Liver (tissue), 9 donors: Measurements from ENCODE around the gene SLC25A1. TPM values are rescaled to one million over a fixed set of nuclear protein-coding genes. Genes with fewer than 3 reads are reported as not detected.

Experiments
- DNase-seq: peaks from one replicate; pipeline ENCODE4 v3.0.0-alpha.2; 2017; ENCODE audit warnings: low spot score
- H3K27ac ChIP-seq, 2 donors: one replicate each; pipeline ENCODE4 v1.7.0; 2013; ENCODE audit warnings: inconsistent platforms in 2 of 2, low read length in 2 of 2, control low read depth in 1 of 2, low read depth in 1 of 2, mild to moderate bottlenecking in 1 of 2
- H3K27me3 ChIP-seq, 4 donors: one replicate each; pipeline versions ENCODE4 v1.6.1 to v1.7.0; 2013; ENCODE audit warnings: low read length in 3 of 4, inconsistent platforms in 1 of 4, mild to moderate bottlenecking in 1 of 4, moderate library complexity in 1 of 4; ENCODE audit not compliant: control insufficient read depth in 4 of 4, insufficient read depth in 4 of 4
- H3K36me3 ChIP-seq, 4 donors: one replicate each; pipeline versions ENCODE4 v1.6.1 to v1.7.0; 2013; ENCODE audit warnings: low read length in 3 of 4, mild to moderate bottlenecking in 3 of 4, low read depth in 1 of 4, moderate library complexity in 1 of 4; ENCODE audit not compliant: control insufficient read depth in 4 of 4, insufficient read depth in 3 of 4
- H3K4me1 ChIP-seq, 4 donors: one replicate each; pipeline versions ENCODE4 v1.6.1 to v1.7.0; 2013; ENCODE audit warnings: low read length in 3 of 4, mild to moderate bottlenecking in 3 of 4, moderate library complexity in 1 of 4; ENCODE audit not compliant: control insufficient read depth in 4 of 4, insufficient read depth in 4 of 4
- H3K4me3 ChIP-seq, 3 donors: one replicate each; pipeline versions ENCODE4 v1.6.1 to v1.7.0; 2013; ENCODE audit warnings: low read length in 3 of 3, control low read depth in 1 of 3, low read depth in 1 of 3, mild to moderate bottlenecking in 1 of 3
- H3K9ac ChIP-seq, 2 donors: one replicate each; pipeline ENCODE4 v1.7.0; 2013; ENCODE audit warnings: low read length in 2 of 2, mild to moderate bottlenecking in 2 of 2, moderate library complexity in 2 of 2, control low read depth in 1 of 2, low read depth in 1 of 2
- H3K9me3 ChIP-seq, 4 donors: one replicate each; pipeline versions ENCODE4 v1.6.1 to v1.7.0; 2013; ENCODE audit warnings: low read length in 3 of 4; ENCODE audit not compliant: control insufficient read depth in 4 of 4
- ATF3 ChIP-seq: IDR thresholded peaks from 2 replicates; pipeline ENCODE4 v1.6.1; 2016; ENCODE audit warnings: antibody characterized with exemption
- EGR1 ChIP-seq, 2 donors: IDR thresholded peaks; 2 replicates each; pipeline ENCODE4 v1.6.1; 2016 to 2018; ENCODE audit warnings: antibody characterized with exemption in 2 of 2, low read depth in 2 of 2
- FOXA1 ChIP-seq: IDR thresholded peaks from 2 replicates; pipeline ENCODE4 v1.6.1; 2016; ENCODE audit warnings: antibody characterized with exemption
- FOXA2 ChIP-seq: IDR thresholded peaks from 2 replicates; pipeline ENCODE4 v1.6.1; 2016; ENCODE audit warnings: antibody characterized with exemption
- GABPA ChIP-seq, 2 donors: IDR thresholded peaks in 1 of 2; conservative IDR thresholded peaks in 1 of 2; 2 replicates each; pipeline ENCODE4 v1.6.1; 2016; ENCODE audit warnings: antibody characterized with exemption in 2 of 2, mild to moderate bottlenecking in 1 of 2, moderate library complexity in 1 of 2
- HNF4A ChIP-seq, 2 donors: conservative IDR thresholded peaks; 2 replicates each; pipeline ENCODE4 v1.6.1; 2016; ENCODE audit warnings: antibody characterized with exemption in 2 of 2, mild to moderate bottlenecking in 2 of 2
- HNF4G ChIP-seq: IDR thresholded peaks from 2 replicates; pipeline ENCODE4 v1.6.1; 2016; ENCODE audit warnings: antibody characterized with exemption
- JUND ChIP-seq, 2 donors: IDR thresholded peaks; 2 replicates each; pipeline ENCODE4 v1.6.1; 2016; ENCODE audit warnings: antibody characterized with exemption in 2 of 2
- NR2F2 ChIP-seq: IDR thresholded peaks from 2 replicates; pipeline ENCODE4 v1.6.1; 2016; ENCODE audit warnings: antibody characterized with exemption
- RAD21 ChIP-seq, 2 donors: IDR thresholded peaks; 2 replicates each; pipeline ENCODE4 v1.6.1; 2016; ENCODE audit warnings: antibody characterized with exemption in 2 of 2, mild to moderate bottlenecking in 2 of 2
- SP1 ChIP-seq: IDR thresholded peaks from 2 replicates; pipeline ENCODE4 v1.6.1; 2018; ENCODE audit warnings: antibody characterized with exemption, mild to moderate bottlenecking
- TAF1 ChIP-seq: conservative IDR thresholded peaks from 2 replicates; pipeline ENCODE4 v1.6.1; 2016; ENCODE audit warnings: antibody characterized with exemption, mild to moderate bottlenecking
- YY1 ChIP-seq: IDR thresholded peaks from 2 replicates; pipeline ENCODE4 v1.6.1; 2016; ENCODE audit warnings: antibody characterized with exemption, mild to moderate bottlenecking
- WGBS: extraction: QIAGEN DNeasy Blood & Tissue Kit; methylation state at CpG from one replicate; pipeline ENCODE4 v1.1.7; 2013; 5-methylcytosine and 5-hydroxymethylcytosine counted together
- polyA plus RNA-seq, 2 donors: library from polyadenylated mRNA; stranded (reverse) in 1 of 2; unstranded in 1 of 2; fragments of 200-250 nt in 1 of 2; fragments of >200 nt in 1 of 2; fragmentation: Nextera tagmentation in 1 of 2; extraction: Ambion mirVana in 1 of 2; gene quantifications; one replicate each; pipeline versions ENCODE4 v1.2.1 to v1.2.3, GENCODE V29; 2013 to 2015
- total RNA-seq, 2 donors: library from RNA; depleted of rRNA; stranded (reverse); fragments of >200 nt; gene quantifications; one replicate each; pipeline ENCODE4 v1.2.3, GENCODE V29; 2014
- TF ChIP-seq, protein P1 (sequence below): IDR thresholded peaks from 2 replicates; pipeline ENCODE4 v1.6.1; 2016; ENCODE audit warnings: antibody characterized with exemption
- TF ChIP-seq, protein P2 (sequence below): fragments of 150-350 bp; IDR thresholded peaks from 2 replicates; pipeline ENCODE4 v1.5.1; 2017; ENCODE audit warnings: improper control_type of control experiment, low read depth, low read length; ENCODE audit not compliant: missing input control
- donor health status: healthy.
- donor health status: healthy.
- donor health status: healthy.
- donor health status: healthy.
- donor health status: healthy.

Gene SLC25A1
- total and polyA plus RNA-seq, 4 donors: 59.5 to 78.3 (median 73.9) TPM

- no peak overlapping the region for H3K4me3 ChIP-seq
- no peaks in the 10 kb centered on the region for H3K4me1 ChIP-seq
- H3K27me3 ChIP-seq: no peaks in the 10 kb centered on the region
- 93% methylated on average over 9 of the region's 9 CpGs for WGBS
- H3K9ac ChIP-seq: no peak overlapping the region
- peaks cover 2 to 41% (median 22%) of the 10 kb centered on the region in 4 donors for H3K36me3 ChIP-seq
- DNase-seq: no peak
- H3K9me3 ChIP-seq: no peaks in the 10 kb centered on the region
- TF ChIP-seq, protein P1, sequence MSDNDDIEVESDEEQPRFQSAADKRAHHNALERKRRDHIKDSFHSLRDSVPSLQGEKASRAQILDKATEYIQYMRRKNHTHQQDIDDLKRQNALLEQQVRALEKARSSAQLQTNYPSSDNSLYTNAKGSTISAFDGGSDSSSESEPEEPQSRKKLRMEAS: no peak
- TF ChIP-seq JUND (IDR thresholded peaks at IDR 0.05) (no peak), SP1 (no peak), RAD21 (IDR thresholded peaks at IDR 0.05) (no peak), YY1 (no peak), FOXA1 (no peak)
- TF ChIP-seq, protein P2, sequence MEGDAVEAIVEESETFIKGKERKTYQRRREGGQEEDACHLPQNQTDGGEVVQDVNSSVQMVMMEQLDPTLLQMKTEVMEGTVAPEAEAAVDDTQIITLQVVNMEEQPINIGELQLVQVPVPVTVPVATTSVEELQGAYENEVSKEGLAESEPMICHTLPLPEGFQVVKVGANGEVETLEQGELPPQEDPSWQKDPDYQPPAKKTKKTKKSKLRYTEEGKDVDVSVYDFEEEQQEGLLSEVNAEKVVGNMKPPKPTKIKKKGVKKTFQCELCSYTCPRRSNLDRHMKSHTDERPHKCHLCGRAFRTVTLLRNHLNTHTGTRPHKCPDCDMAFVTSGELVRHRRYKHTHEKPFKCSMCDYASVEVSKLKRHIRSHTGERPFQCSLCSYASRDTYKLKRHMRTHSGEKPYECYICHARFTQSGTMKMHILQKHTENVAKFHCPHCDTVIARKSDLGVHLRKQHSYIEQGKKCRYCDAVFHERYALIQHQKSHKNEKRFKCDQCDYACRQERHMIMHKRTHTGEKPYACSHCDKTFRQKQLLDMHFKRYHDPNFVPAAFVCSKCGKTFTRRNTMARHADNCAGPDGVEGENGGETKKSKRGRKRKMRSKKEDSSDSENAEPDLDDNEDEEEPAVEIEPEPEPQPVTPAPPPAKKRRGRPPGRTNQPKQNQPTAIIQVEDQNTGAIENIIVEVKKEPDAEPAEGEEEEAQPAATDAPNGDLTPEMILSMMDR: no peak
- no peak overlapping the region for H3K27ac ChIP-seq
Observed at GRCh38 chr22:19132693-19133400, 45.7 kb downstream of the SLC25A1 start.

- peaks cover 2 to 34% (median 20%) of the 10 kb centered on the region in 4 donors for H3K36me3 ChIP-seq
- H3K4me1 ChIP-seq: no peaks in the 10 kb centered on the region
- H3K27ac ChIP-seq: no peak overlapping the region
- TF ChIP-seq GABPA (IDR thresholded peaks at IDR 0.05 in 1 of 2, conservative IDR thresholded peaks at IDR 0.05 in 1 of 2): no peak
- no peak for TF ChIP-seq RAD21 (IDR thresholded peaks at IDR 0.05)
- no peak for TF ChIP-seq FOXA2
- no peak for TF ChIP-seq SP1
- no peak for TF ChIP-seq NR2F2
- TF ChIP-seq TAF1: no peak
- H3K9me3 ChIP-seq: no peaks in the 10 kb centered on the region
- H3K27me3 ChIP-seq: no peaks in the 10 kb centered on the region
- 97% methylated on average over 20 of the region's 20 CpGs for WGBS
- H3K9ac ChIP-seq: no peak overlapping the region
- H3K4me3 ChIP-seq: no peak overlapping the region
- DNase-seq: no peak
Observed at GRCh38 chr22:19132153-19132552, 46.4 kb downstream of the SLC25A1 start.

DNA sequence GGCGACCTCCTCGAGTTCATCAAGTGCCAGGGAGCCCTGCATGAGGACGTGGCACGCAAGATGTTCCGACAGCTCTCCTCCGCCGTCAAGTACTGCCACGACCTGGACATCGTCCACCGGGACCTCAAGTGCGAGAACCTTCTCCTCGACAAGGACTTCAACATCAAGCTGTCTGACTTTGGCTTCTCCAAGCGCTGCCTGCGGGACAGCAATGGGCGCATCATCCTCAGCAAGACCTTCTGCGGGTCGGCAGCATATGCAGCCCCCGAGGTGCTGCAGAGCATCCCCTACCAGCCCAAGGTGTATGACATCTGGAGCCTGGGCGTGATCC is 46.9 kb downstream of the SLC25A1 start:
- H3K4me1 ChIP-seq: no peaks in the 10 kb centered on the region
- H3K36me3 ChIP-seq: peaks cover 2 to 29% (median 17%) of the 10 kb centered on the region in 4 donors
- no peaks in the 10 kb centered on the region for H3K27me3 ChIP-seq
- H3K9me3 ChIP-seq: no peaks in the 10 kb centered on the region
- WGBS: 97% methylated on average over 19 of the region's 19 CpGs
- TF ChIP-seq GABPA (IDR thresholded peaks at IDR 0.05 in 1 of 2, conservative IDR thresholded peaks at IDR 0.05 in 1 of 2) (no peak), ATF3 (no peak), SP1 (no peak), FOXA2 (no peak), EGR1 (IDR thresholded peaks at IDR 0.05; ENCODE audit: low read depth in 2 of 2) (no peak), NR2F2 (no peak), HNF4G (no peak), RAD21 (IDR thresholded peaks at IDR 0.05) (no peak), TAF1 (no peak), HNF4A (conservative IDR thresholded peaks at IDR 0.05) (no peak)
- no peak for DNase-seq
- no peak overlapping the region for H3K27ac ChIP-seq
- no peak overlapping the region for H3K9ac ChIP-seq
- H3K4me3 ChIP-seq: no peak overlapping the region
